Endothelial cell of umbilical vein (primary cell): ENCODE measurements around the gene MC1R. TPM values are rescaled to one million over a fixed set of nuclear protein-coding genes. Genes with fewer than 3 reads are reported as not detected.
A peak's percentile ranks its signal among the peaks of the same experiment; 100 is the strongest.

ENCODE experiments used
- BruUV-seq: library from RNA; stranded (reverse); fragments of 400-500 nt; replicated peaks from 2 replicates; lab custom pipeline; 2021; lab: Mats Ljungman, UMichigan
- CTCF ChIA-PET: fragments of 300-600, 350-600 bp; sonication (Branson Sonifier 250); formaldehyde crosslinking; loops from one replicate; lab custom pipeline; 2021; ENCODE audit warnings: antibody characterized with exemption, inconsistent platforms; lab: Charles Lee
- POLR2A ChIA-PET: fragments of 300-600, 350-600 bp; sonication (Branson Sonifier 250); formaldehyde crosslinking; loops from one replicate; lab custom pipeline; 2021; ENCODE audit warnings: antibody characterized with exemption, inconsistent platforms; lab: Charles Lee
- DNase-seq: peaks from one replicate; pipeline ENCODE4 v3.0.0-alpha.2; 2011; ENCODE audit warnings: low read depth, low spot score
- FAIRE-seq: peaks from 2 replicates; lab custom pipeline; 2011; peaks lifted over from hg19 to GRCh38; lab: Jason Lieb, UNC
- H2AFZ ChIP-seq: 2 replicates; pipeline ENCODE4 v1.6.0; 2012; ENCODE audit warnings: low read depth, low read length, control low read depth, inconsistent platforms
- H3K27ac ChIP-seq: 2 replicates; pipeline ENCODE4 v1.5.1; 2011; ENCODE audit warnings: low read depth, mild to moderate bottlenecking, control low read depth, low read length, moderate library complexity; ENCODE audit not compliant: insufficient read depth
- H3K27me3 ChIP-seq, 2 experiments: 2 replicates each; pipeline versions ENCODE4 v1.6.0 to v1.6.1; 2011; ENCODE audit warnings: low read length in 2 of 2, mixed read lengths in 1 of 2; ENCODE audit not compliant: control insufficient read depth in 2 of 2, insufficient read depth in 2 of 2
- H3K36me3 ChIP-seq, 2 experiments: 2 replicates in 1 of 2; 3 replicates in 1 of 2; pipeline ENCODE4 v1.5.1; 2011; ENCODE audit warnings: low read length in 2 of 2, mild to moderate bottlenecking in 1 of 2, moderate library complexity in 1 of 2; ENCODE audit not compliant: control insufficient read depth in 2 of 2, insufficient read depth in 2 of 2; ENCODE audit errors: extremely low read depth in 1 of 2
- H3K4me1 ChIP-seq: 3 replicates; pipeline ENCODE4 v1.5.1; 2011; ENCODE audit warnings: mild to moderate bottlenecking, low read length; ENCODE audit not compliant: control insufficient read depth, insufficient read depth; ENCODE audit errors: extremely low read depth
- H3K4me2 ChIP-seq: 2 replicates; pipeline ENCODE4 v1.6.1; 2011; ENCODE audit warnings: low read length, control low read depth, mixed read lengths; ENCODE audit not compliant: insufficient read depth
- H3K4me3 ChIP-seq, 3 experiments: fragments of 200-600 bp in 1 of 3; sonication (generic), shearing (Covaris generic) in 1 of 3; replicated peaks in 1 of 3; 2 replicates each; pipeline ENCODE4 v1.5.1; 2011 to 2016; ENCODE audit warnings: control low read depth in 3 of 3, low read length in 3 of 3, mild to moderate bottlenecking in 2 of 3, inconsistent platforms in 1 of 3, low read depth in 1 of 3, moderate library complexity in 1 of 3; ENCODE audit not compliant: insufficient read depth in 1 of 3
- H3K79me2 ChIP-seq: 2 replicates; pipeline ENCODE4 v1.6.0; 2012; ENCODE audit warnings: low read length, inconsistent platforms; ENCODE audit not compliant: control insufficient read depth, insufficient read depth
- H3K9ac ChIP-seq: replicated peaks from 2 replicates; pipeline ENCODE3; 2011; ENCODE audit warnings: low read length, control low read depth; ENCODE audit not compliant: insufficient read depth; ENCODE audit errors: extremely low read depth
- H3K9me1 ChIP-seq: replicated peaks from 3 replicates; pipeline ENCODE4 v1.6.0; 2011; ENCODE audit warnings: mild to moderate bottlenecking, low read length; ENCODE audit not compliant: control insufficient read depth, insufficient read depth; ENCODE audit errors: extremely low read depth
- H3K9me3 ChIP-seq: replicated peaks from 2 replicates; pipeline ENCODE4 v1.5.1; 2012; ENCODE audit warnings: low read length, inconsistent platforms; ENCODE audit not compliant: control insufficient read depth, insufficient read depth
- H4K20me1 ChIP-seq: replicated peaks from 2 replicates; pipeline ENCODE3; 2011; ENCODE audit warnings: mild to moderate bottlenecking, low read length; ENCODE audit not compliant: control insufficient read depth, insufficient read depth; ENCODE audit errors: extremely low read depth
- CTCF ChIP-seq, 2 donors: IDR thresholded peaks; 1 replicate in 1 of 2; 2 replicates in 1 of 2; pipeline ENCODE4 v1.5.1; 2011; ENCODE audit warnings: low read length in 2 of 2, mild to moderate bottlenecking in 2 of 2, moderate library complexity in 2 of 2, control low read depth in 1 of 2, inconsistent platforms in 1 of 2, low read depth in 1 of 2; ENCODE audit not compliant: insufficient read depth in 1 of 2; ENCODE audit errors: extremely low read depth in 1 of 2
- EZH2 ChIP-seq: IDR thresholded peaks from 2 replicates; pipeline ENCODE4 v1.6.1; 2012; ENCODE audit warnings: borderline replicate concordance, low read depth, mild to moderate bottlenecking, moderate library complexity, low read length, inconsistent platforms; ENCODE audit not compliant: severe bottlenecking
- FOS ChIP-seq: IDR thresholded peaks from 2 replicates; pipeline ENCODE4 v1.6.1; 2011; ENCODE audit warnings: mild to moderate bottlenecking, low read length, moderate library complexity, borderline replicate concordance; ENCODE audit not compliant: insufficient read depth
- GATA2 ChIP-seq: IDR thresholded peaks from 2 replicates; pipeline ENCODE4 v1.7.0; 2011; ENCODE audit warnings: low read depth, mild to moderate bottlenecking, moderate library complexity, mixed read lengths, low read length; ENCODE audit not compliant: insufficient read length, insufficient read depth
- JUN ChIP-seq: IDR thresholded peaks from 2 replicates; pipeline ENCODE4 v1.6.1; 2011; ENCODE audit warnings: borderline replicate concordance, low read depth; ENCODE audit not compliant: insufficient read length, insufficient read depth
- MAX ChIP-seq: IDR thresholded peaks from 2 replicates; pipeline ENCODE4 v1.6.1; 2011; ENCODE audit not compliant: insufficient read depth, insufficient read length
- MYC ChIP-seq: IDR thresholded peaks from one replicate; pipeline ENCODE4 v1.6.1; 2011; ENCODE audit warnings: mild to moderate bottlenecking, low read depth, low read length
- POLR2A ChIP-seq: IDR thresholded peaks from 2 replicates; pipeline ENCODE4 v1.6.1; 2012; ENCODE audit warnings: low read depth, mild to moderate bottlenecking, control low read depth, low read length
- POLR2AphosphoS5 ChIP-seq: IDR thresholded peaks from 2 replicates; pipeline ENCODE4 v1.6.1; 2012; ENCODE audit warnings: low read depth, mild to moderate bottlenecking, control low read depth, low read length, moderate library complexity; ENCODE audit not compliant: insufficient read depth
- dilution Hi-C: fragments of 300-500 bp; cut with MboI; formaldehyde crosslinking; loops from one replicate; pipeline ENCODE4 v1.15.0; 2019; ENCODE audit warnings: low sequenced_read_pairs; ENCODE audit not compliant: extremely low pct_ligation_motif_present
- intact Hi-C: fragments of 100-400 bp; cut with micrococcal nuclease; formaldehyde crosslinking; loops from one replicate; pipeline ENCODE4 v1.10.0; 2022
- polyA plus RNA-seq, 4 experiments: library from polyadenylated mRNA; depleted of rRNA in 3 of 4; stranded (reverse) in 3 of 4; unstranded in 1 of 4; fragments of >200 nt; gene quantifications; 2 replicates each; pipeline versions ENCODE4 v1.2.1 to v1.2.3, GENCODE V29; 2011 to 2012; ENCODE audit warnings: missing spikeins in 1 of 4
- total RNA-seq: library from RNA; stranded (reverse); gene quantifications from 2 replicates; pipeline ENCODE4 v1.2.3, GENCODE V29; 2021

The MC1R gene
- total and polyA plus RNA-seq, 2 donors (not counting 3 experiments of a cell fraction or from before 2014, with no cell fraction given), result 4.0 to 4.9 TPM

GRCh38 chr16:89922477-89922883 is 3.8 kb downstream of the MC1R start:
- Histone ChIP-seq H3K27ac (peak overlapping the region; percentile 99), H4K20me1 (peaks cover 2% of the 10 kb centered on the region), H2AFZ (peak overlapping the region; percentile 31), H3K4me1 (peaks cover 40% of the 10 kb centered on the region), H3K4me3 (peak overlapping the region; percentile 75 to 84 (median 79)), H3K27me3 (no peaks in the 10 kb centered on the region), H3K79me2 (peaks cover 2% of the 10 kb centered on the region), H3K4me2 (peak overlapping the region; percentile 97), H3K9ac (peak overlapping the region; percentile 97), H3K9me3 (no peaks in the 10 kb centered on the region), H3K9me1 (no peaks in the 10 kb centered on the region), H3K36me3 (peaks cover 0 to under 1% of the 10 kb centered on the region in 2 experiments)
- dilution Hi-C loops (no loop called here), intact Hi-C loops (loop anchor here (2.0 to 5.0 kb wide), 4 partner anchors 100 to 220 kb away; partner anchors contain the start of genes FANCA, SPATA2L, VPS9D1 and ZNF276)
- ChIA-PET CTCF (interaction anchor here (0.6 to 2.2 kb wide), 6 partner anchors 10 to 587 kb away, joined by 3 to 24 read pairs (median 4); partner anchors contain the start of gene DBNDD1), POLR2A (interaction anchor here (0.9 to 2.6 kb wide), 8 partner anchors 9 to 106 kb away, joined by 3 to 21 read pairs (median 4); partner anchors contain the start of genes FANCA and TCF25)
- TF ChIP-seq JUN (no peak), POLR2A (peak; percentile 58), GATA2 (no peak), MAX (no peak), FOS (peak; percentile 80), CTCF (IDR thresholded peaks at IDR 0.05; ENCODE audit: extremely low read depth in 1 of 2, insufficient read depth in 1 of 2, low read depth in 1 of 2, low read length in 2 of 2) (no peak), POLR2AphosphoS5 (peak; percentile 49), MYC (no peak), EZH2 (no peak)
- no TSS peak for BruUV-seq
- FAIRE-seq, result no peak
- DNase-seq, result peak; percentile 88
